Body of pancreas (tissue), 4 donors: ENCODE data around the gene ZBTB20.
A peak's percentile ranks its signal among the peaks of the same experiment; 100 is the strongest.

Experiments
- CTCF ChIP-seq, 7 experiments: fragments of 450-650 bp in 4 of 7; fragments of 200-600 bp in 3 of 7; sonication (generic) in 3 of 7; IDR thresholded peaks; one replicate each; pipeline ENCODE4 v1.5.1; 2016 to 2019; ENCODE audit warnings: antibody characterized with exemption in 7 of 7
- POLR2A ChIP-seq, 3 donors: fragments of 450-650 bp; IDR thresholded peaks; one replicate each; pipeline ENCODE4 v1.6.1; 2016; ENCODE audit warnings: antibody characterized with exemption in 3 of 3, mild to moderate bottlenecking in 2 of 3

- TF ChIP-seq POLR2A (IDR thresholded peaks at IDR 0.05) (peak in 1 of 3 donors; percentile 32), CTCF (IDR thresholded peaks at IDR 0.05) (peak in 1 of 7 experiments; percentile 12)
Observed at GRCh38 chr3:114706591-114707232, 440.4 kb downstream of the ZBTB20 start.
